SU-DHL-6 (cell line): ENCODE measurements around the gene FIS1.
"Not testable (repeated sequence)": the region's sequence is repeated elsewhere in the genome, so short reads cannot be mapped to it uniquely, and the experiment has no call there.

Experiments
- EZH2phosphoT487 ChIP-seq: fragments of 200-600 bp; sonication (generic), shearing (Covaris generic); conservative IDR thresholded peaks from 2 replicates; pipeline ENCODE4 v1.6.1; 2018; ENCODE audit warnings: mild to moderate bottlenecking, antibody characterized with exemption, low read length, moderate library complexity, mixed read lengths
- TF ChIP-seq, protein P1 (sequence below): fragments of 200-600 bp; sonication (generic); IDR thresholded peaks from one replicate; pipeline ENCODE4 v1.5.1; 2017; ENCODE audit warnings: antibody characterized with exemption, mild to moderate bottlenecking, low read length, moderate library complexity; ENCODE audit not compliant: insufficient read depth, poor library complexity, severe bottlenecking

DNA sequence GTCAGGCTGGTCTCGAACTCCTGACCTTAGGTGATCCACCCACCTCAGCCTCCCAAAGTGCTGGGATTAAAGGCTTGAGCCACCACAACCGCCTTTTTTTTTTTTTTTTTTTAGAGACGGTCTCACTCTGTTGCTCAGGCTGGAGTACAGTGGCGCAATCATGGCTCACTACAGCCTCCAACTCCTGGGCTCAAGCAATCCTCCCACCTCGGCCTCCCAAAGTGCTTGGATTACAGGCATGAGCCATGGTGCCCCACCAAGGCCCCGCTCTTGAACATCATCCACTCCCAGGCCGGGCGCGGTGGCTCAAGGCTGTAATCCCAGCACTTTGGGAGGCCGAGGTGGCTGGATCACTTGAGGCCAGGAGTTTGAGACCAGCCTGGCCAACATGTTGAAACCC is 45.4 kb downstream of the FIS1 start:
- TF ChIP-seq, protein P1, sequence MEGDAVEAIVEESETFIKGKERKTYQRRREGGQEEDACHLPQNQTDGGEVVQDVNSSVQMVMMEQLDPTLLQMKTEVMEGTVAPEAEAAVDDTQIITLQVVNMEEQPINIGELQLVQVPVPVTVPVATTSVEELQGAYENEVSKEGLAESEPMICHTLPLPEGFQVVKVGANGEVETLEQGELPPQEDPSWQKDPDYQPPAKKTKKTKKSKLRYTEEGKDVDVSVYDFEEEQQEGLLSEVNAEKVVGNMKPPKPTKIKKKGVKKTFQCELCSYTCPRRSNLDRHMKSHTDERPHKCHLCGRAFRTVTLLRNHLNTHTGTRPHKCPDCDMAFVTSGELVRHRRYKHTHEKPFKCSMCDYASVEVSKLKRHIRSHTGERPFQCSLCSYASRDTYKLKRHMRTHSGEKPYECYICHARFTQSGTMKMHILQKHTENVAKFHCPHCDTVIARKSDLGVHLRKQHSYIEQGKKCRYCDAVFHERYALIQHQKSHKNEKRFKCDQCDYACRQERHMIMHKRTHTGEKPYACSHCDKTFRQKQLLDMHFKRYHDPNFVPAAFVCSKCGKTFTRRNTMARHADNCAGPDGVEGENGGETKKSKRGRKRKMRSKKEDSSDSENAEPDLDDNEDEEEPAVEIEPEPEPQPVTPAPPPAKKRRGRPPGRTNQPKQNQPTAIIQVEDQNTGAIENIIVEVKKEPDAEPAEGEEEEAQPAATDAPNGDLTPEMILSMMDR = not testable (repeated sequence)
- TF ChIP-seq EZH2phosphoT487 = not testable (repeated sequence)
